ENCODE measurements around the gene PSMA3. TPM values are rescaled to one million over a fixed set of nuclear protein-coding genes. Genes with fewer than 3 reads are reported as not detected.

PSMA3 gene
- total RNA-seq, 1 experiment from 2014 or later = 277 TPM

- no peaks in the 10 kb centered on the region for H3K4me1 ChIP-seq (replicated peaks; ENCODE audit: insufficient read depth)
- ChIA-PET POLR2A (ENCODE audit: unreplicated experiment) (no interaction called here), CTCF (no interaction called here)
- intact Hi-C loops (cut with micrococcal nuclease; ENCODE audit: unreplicated experiment) = no loop called here
- DNase-seq = no peak
- no peaks in the 10 kb centered on the region for H3K27me3 ChIP-seq (ENCODE audit: insufficient read depth, low read depth)
- H4K20me1 ChIP-seq (ENCODE audit: insufficient read depth) = peaks cover 41% of the 10 kb centered on the region
- TF ChIP-seq CTCF (conservative IDR thresholded peaks at IDR 0.05) = no peak
- no peak overlapping the region for H3K27ac ChIP-seq
- H3K4me2 ChIP-seq = no peak overlapping the region
- peaks cover 5% of the 10 kb centered on the region; the same call in 1 of the 2 replicates for H3F3A ChIP-seq (ENCODE audit: insufficient read depth, low read depth)
- H3K4me3 ChIP-seq = no peak overlapping the region
- H3K9me2 ChIP-seq (ENCODE audit: insufficient read depth) = no peaks in the 10 kb centered on the region
- BruUV-seq (replicated peaks) = no TSS peak
- peaks cover 69% of the 10 kb centered on the region for H3K79me2 ChIP-seq (ENCODE audit: low read depth)
- H3K36me3 ChIP-seq (ENCODE audit: low read depth) = peaks cover 49% of the 10 kb centered on the region
- H2AFZ ChIP-seq = no peak overlapping the region
- H3K9me3 ChIP-seq (ENCODE audit: insufficient read depth, low read depth) = no peaks in the 10 kb centered on the region
Measured at GRCh38 chr14:58288106-58288792, 43.6 kb downstream of the PSMA3 start.

GRCh38 chr14:58291646-58292045 is 47.0 kb downstream of the PSMA3 start:
- peaks cover 87% of the 10 kb centered on the region for H3K79me2 ChIP-seq (ENCODE audit: low read depth)
- no peak overlapping the region for H3K4me2 ChIP-seq
- H2AFZ ChIP-seq = no peak overlapping the region
- H3K36me3 ChIP-seq (ENCODE audit: low read depth) = peaks cover 54% of the 10 kb centered on the region
- peaks cover 65% of the 10 kb centered on the region for H4K20me1 ChIP-seq (ENCODE audit: insufficient read depth)
- BruUV-seq (replicated peaks) = no TSS peak
- CTCF ChIA-PET = no interaction called here
- POLR2A ChIA-PET (ENCODE audit: unreplicated experiment) = no interaction called here
- peaks cover 5% of the 10 kb centered on the region; the same call in 1 of the 2 replicates for H3F3A ChIP-seq (ENCODE audit: insufficient read depth, low read depth)
- DNase-seq = no peak
- no peaks in the 10 kb centered on the region; the same call in 1 of the 2 replicates for H3K9me2 ChIP-seq (ENCODE audit: insufficient read depth)
- no peak overlapping the region for H3K4me3 ChIP-seq
- intact Hi-C loops (cut with micrococcal nuclease; ENCODE audit: unreplicated experiment) = no loop called here
- H3K27ac ChIP-seq = no peak overlapping the region
- TF ChIP-seq EZH2 (IDR thresholded peaks at IDR 0.05; ENCODE audit: low read depth) = no peak
- TF ChIP-seq CTCF (conservative IDR thresholded peaks at IDR 0.05) = no peak
- no peaks in the 10 kb centered on the region for H3K27me3 ChIP-seq (ENCODE audit: insufficient read depth, low read depth)
- no peaks in the 10 kb centered on the region for H3K9me3 ChIP-seq (ENCODE audit: insufficient read depth, low read depth)
- H3K4me1 ChIP-seq (replicated peaks; ENCODE audit: insufficient read depth) = peaks cover 11% of the 10 kb centered on the region

- Histone ChIP-seq H3K36me3 (ENCODE audit: low read depth) (peaks cover 52% of the 10 kb centered on the region), H3K79me2 (ENCODE audit: low read depth) (peaks cover 89% of the 10 kb centered on the region)
Measured at GRCh38 chr14:58292187-58292586, 47.5 kb downstream of the PSMA3 start.

More at GRCh38 chr14:58292187-58292586, 47.5 kb downstream of the PSMA3 start:
- peaks cover 13% of the 10 kb centered on the region for H3K4me1 ChIP-seq (replicated peaks; ENCODE audit: insufficient read depth)
- no peak overlapping the region for H3K27ac ChIP-seq
- intact Hi-C loops (cut with micrococcal nuclease; ENCODE audit: unreplicated experiment) = no loop called here
- DNase-seq = no peak
- no peak overlapping the region for H2AFZ ChIP-seq
- H4K20me1 ChIP-seq (ENCODE audit: insufficient read depth) = peaks cover 65% of the 10 kb centered on the region
- H3F3A ChIP-seq (ENCODE audit: insufficient read depth, low read depth) = peaks cover 9% of the 10 kb centered on the region
- H3K9me2 ChIP-seq (ENCODE audit: insufficient read depth) = no peaks in the 10 kb centered on the region; the same call in 1 of the 2 replicates
- ChIA-PET POLR2A (ENCODE audit: unreplicated experiment) (no interaction called here), CTCF (no interaction called here)
- H3K4me2 ChIP-seq = no peak overlapping the region
- no peak overlapping the region for H3K4me3 ChIP-seq
- BruUV-seq (replicated peaks) = no TSS peak
- H3K9me3 ChIP-seq (ENCODE audit: insufficient read depth, low read depth) = no peaks in the 10 kb centered on the region
- H3K27me3 ChIP-seq (ENCODE audit: insufficient read depth, low read depth) = no peaks in the 10 kb centered on the region
- no peak for TF ChIP-seq EZH2 (IDR thresholded peaks at IDR 0.05; ENCODE audit: low read depth)
- no peak for TF ChIP-seq CTCF (conservative IDR thresholded peaks at IDR 0.05)

Data from PC-9 (cell line).